Adrenal gland (tissue), 5 donors: ENCODE data around the gene ENOPH1.

Experiments used
- POLR2A ChIP-seq, 2 donors: fragments of 450-650 bp; IDR thresholded peaks; one replicate each; pipeline ENCODE4 v1.6.1; 2017; ENCODE audit warnings: antibody characterized with exemption in 2 of 2, mild to moderate bottlenecking in 2 of 2, moderate library complexity in 1 of 2
- TF ChIP-seq, protein P1 (sequence below), 6 experiments: fragments of 450-650 bp in 4 of 6; fragments of 200-600 bp in 2 of 6; sonication (generic) in 1 of 6; IDR thresholded peaks; 1 replicate in 5 of 6; 2 replicates in 1 of 6; pipeline versions ENCODE4 v1.5.1 to v1.8.0; 2016 to 2021; ENCODE audit warnings: antibody characterized with exemption in 6 of 6, mild to moderate bottlenecking in 2 of 6, moderate library complexity in 1 of 6
- donor health status: DM: no; HTN: no; CAD: no.

DNA sequence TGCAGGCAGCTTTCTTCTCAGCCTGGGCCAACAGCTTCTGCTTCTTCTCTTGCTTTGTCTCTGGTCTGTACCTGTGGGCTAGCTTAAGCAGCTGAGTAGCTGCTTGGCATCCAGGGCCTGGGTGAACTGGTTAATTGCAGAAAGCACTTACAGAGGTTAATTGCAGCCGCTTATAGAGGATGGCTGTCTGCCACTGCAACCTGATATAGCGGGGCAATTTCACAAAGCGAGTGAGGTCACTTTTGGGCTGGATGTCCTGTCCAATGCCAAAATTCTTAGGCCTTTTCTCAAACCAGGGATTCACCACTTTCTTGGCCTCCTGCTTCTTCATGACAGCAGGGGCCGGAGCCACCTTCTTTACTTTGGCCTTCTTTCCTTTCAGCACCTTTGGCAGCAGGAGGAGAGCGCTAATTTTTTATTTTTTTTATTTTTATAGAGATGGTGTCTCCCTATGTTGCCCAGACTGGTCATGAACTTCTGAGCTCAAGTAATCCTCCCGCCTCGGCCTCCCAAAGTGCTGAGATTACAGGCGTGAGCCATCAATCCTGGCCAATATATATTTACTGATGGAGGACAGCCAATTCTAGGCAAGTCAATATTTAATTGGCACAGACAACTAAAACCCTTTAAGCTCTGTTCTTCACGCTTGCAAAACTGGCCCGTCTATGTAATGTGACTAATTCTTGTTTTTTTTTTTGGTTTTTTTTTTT lies 61.0 kb downstream of the ENOPH1 start:
- TF ChIP-seq, protein P1, sequence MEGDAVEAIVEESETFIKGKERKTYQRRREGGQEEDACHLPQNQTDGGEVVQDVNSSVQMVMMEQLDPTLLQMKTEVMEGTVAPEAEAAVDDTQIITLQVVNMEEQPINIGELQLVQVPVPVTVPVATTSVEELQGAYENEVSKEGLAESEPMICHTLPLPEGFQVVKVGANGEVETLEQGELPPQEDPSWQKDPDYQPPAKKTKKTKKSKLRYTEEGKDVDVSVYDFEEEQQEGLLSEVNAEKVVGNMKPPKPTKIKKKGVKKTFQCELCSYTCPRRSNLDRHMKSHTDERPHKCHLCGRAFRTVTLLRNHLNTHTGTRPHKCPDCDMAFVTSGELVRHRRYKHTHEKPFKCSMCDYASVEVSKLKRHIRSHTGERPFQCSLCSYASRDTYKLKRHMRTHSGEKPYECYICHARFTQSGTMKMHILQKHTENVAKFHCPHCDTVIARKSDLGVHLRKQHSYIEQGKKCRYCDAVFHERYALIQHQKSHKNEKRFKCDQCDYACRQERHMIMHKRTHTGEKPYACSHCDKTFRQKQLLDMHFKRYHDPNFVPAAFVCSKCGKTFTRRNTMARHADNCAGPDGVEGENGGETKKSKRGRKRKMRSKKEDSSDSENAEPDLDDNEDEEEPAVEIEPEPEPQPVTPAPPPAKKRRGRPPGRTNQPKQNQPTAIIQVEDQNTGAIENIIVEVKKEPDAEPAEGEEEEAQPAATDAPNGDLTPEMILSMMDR (IDR thresholded peaks at IDR 0.05), result no peak
- TF ChIP-seq POLR2A (IDR thresholded peaks at IDR 0.05), result no peak
